ENCODE results near the gene LTBP1. TPM values are rescaled to one million over a fixed set of nuclear protein-coding genes. Genes with fewer than 3 reads are reported as not detected.

LTBP1 gene
- total RNA-seq, 1 donor from 2014 or later: 0.07 TPM

GRCh38 chr2:32954206-32954605, 7.5 kb downstream of the LTBP1 start:
- CTCF ChIA-PET: no interaction called here

DNA sequence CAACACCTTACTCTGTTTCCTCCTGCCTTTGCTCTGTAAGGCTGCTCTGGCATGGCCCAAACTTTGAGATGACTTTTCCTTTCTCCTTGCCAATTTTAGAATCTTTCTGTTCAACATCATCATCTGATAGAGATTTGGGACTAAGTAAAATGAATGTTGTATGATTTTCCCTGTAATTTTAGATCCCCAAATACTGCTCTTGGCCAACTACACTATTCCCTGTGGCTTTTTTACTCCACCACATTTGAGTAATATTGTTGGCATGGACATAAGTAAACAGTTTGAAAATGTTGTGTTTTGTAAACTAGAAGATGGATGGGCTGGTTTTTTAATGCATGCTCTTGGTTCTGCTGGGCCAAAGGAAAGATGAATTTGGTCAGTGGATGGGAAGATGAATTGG, 12.1 kb downstream of the LTBP1 start:
- ATAC-seq (ENCODE audit: low read depth): no peak

More at GRCh38 chr2:32954206-32954605, 7.5 kb downstream of the LTBP1 start:
- intact Hi-C loops (cut with micrococcal nuclease): no loop called here
- peaks cover 13% of the 10 kb centered on the region for H3K4me1 Mint-ChIP-seq
- H3K9me3 Mint-ChIP-seq: no peaks in the 10 kb centered on the region
- ATAC-seq (ENCODE audit: low read depth) (no peak), DNase-seq (no peak)
- H3K36me3 Mint-ChIP-seq (ENCODE audit: low read depth): no peaks in the 10 kb centered on the region
- POLR2A ChIA-PET: no interaction called here
- H3K4me3 Mint-ChIP-seq: no peak overlapping the region
- TF ChIP-seq CTCF (IDR thresholded peaks at IDR 0.05): no peak
- peaks cover 19% of the 10 kb centered on the region for H3K27me3 Mint-ChIP-seq
- no peak overlapping the region for H3K27ac Mint-ChIP-seq

GRCh38 chr2:32960238-32960637, 13.5 kb downstream of the LTBP1 start:
- Mint-ChIP-seq H3K36me3 (ENCODE audit: low read depth) (no peaks in the 10 kb centered on the region), H3K9me3 (no peaks in the 10 kb centered on the region), H3K4me3 (no peak overlapping the region), H3K27me3 (peaks cover 11% of the 10 kb centered on the region), H3K4me1 (no peaks in the 10 kb centered on the region), H3K27ac (no peak overlapping the region)
- intact Hi-C loops (cut with micrococcal nuclease): no loop called here
- DNase-seq (no peak), ATAC-seq (ENCODE audit: low read depth) (no peak)
- CTCF ChIA-PET: no interaction called here
- POLR2A ChIA-PET: no interaction called here
- TF ChIP-seq CTCF (IDR thresholded peaks at IDR 0.05): no peak

More for the DNA sequence above, 12.1 kb downstream of the LTBP1 start:
- ChIA-PET CTCF (no interaction called here), POLR2A (no interaction called here)
- Mint-ChIP-seq H3K27me3 (peaks cover 11% of the 10 kb centered on the region), H3K9me3 (no peaks in the 10 kb centered on the region), H3K4me3 (no peak overlapping the region), H3K4me1 (no peaks in the 10 kb centered on the region), H3K36me3 (ENCODE audit: low read depth) (no peaks in the 10 kb centered on the region), H3K27ac (no peak overlapping the region)
- no peak for TF ChIP-seq CTCF (IDR thresholded peaks at IDR 0.05)
- intact Hi-C loops (cut with micrococcal nuclease): no loop called here
- DNase-seq: no peak

GRCh38 chr2:32960647-32961403, 14.1 kb downstream of the LTBP1 start:
- Mint-ChIP-seq H3K36me3 (ENCODE audit: low read depth) (no peaks in the 10 kb centered on the region), H3K27me3 (peaks cover 11% of the 10 kb centered on the region), H3K4me1 (no peaks in the 10 kb centered on the region), H3K4me3 (no peak overlapping the region), H3K27ac (no peak overlapping the region), H3K9me3 (no peaks in the 10 kb centered on the region)
- ChIA-PET CTCF (no interaction called here), POLR2A (no interaction called here)
- DNase-seq (no peak), ATAC-seq (ENCODE audit: low read depth) (no peak)
- intact Hi-C loops (cut with micrococcal nuclease): no loop called here
- TF ChIP-seq CTCF (IDR thresholded peaks at IDR 0.05): no peak

GRCh38 chr2:32962690-32963089, 15.9 kb downstream of the LTBP1 start:
- H3K36me3 Mint-ChIP-seq (ENCODE audit: low read depth): no peaks in the 10 kb centered on the region

More at GRCh38 chr2:32962690-32963089, 15.9 kb downstream of the LTBP1 start:
- peaks cover 9% of the 10 kb centered on the region for H3K27me3 Mint-ChIP-seq
- no peak overlapping the region for H3K4me3 Mint-ChIP-seq
- TF ChIP-seq CTCF (IDR thresholded peaks at IDR 0.05): no peak
- ChIA-PET CTCF (no interaction called here), POLR2A (no interaction called here)
- H3K9me3 Mint-ChIP-seq: no peaks in the 10 kb centered on the region
- no peak for DNase-seq
- peaks cover 2% of the 10 kb centered on the region for H3K4me1 Mint-ChIP-seq
- ATAC-seq (ENCODE audit: low read depth): no peak
- intact Hi-C loops (cut with micrococcal nuclease): no loop called here
- H3K27ac Mint-ChIP-seq: no peak overlapping the region

Measured in activated B cell treated with CpG ODN at 0.5 μM for 24 hours (primary cell).